ENCODE results near the gene IER2.
"Not testable (repeated sequence)": the region's sequence is repeated elsewhere in the genome, so short reads cannot be mapped to it uniquely, and the experiment has no call there.

Gene IER2

GRCh38 chr19:13146763-13147563, 3.2 kb upstream of the IER2 start:
- DNase-seq = peak; percentile 4 to 56

GRCh38 chr19:13149173-13149627, 1.0 kb upstream of the IER2 start:
- not testable (repeated sequence) for DNase-seq

GRCh38 chr19:13149628-13150186, 504 bp upstream of the IER2 start:
- no peak for DNase-seq

- DNase-seq = no peak
These were observed 857 bp downstream of the IER2 start for GRCh38 chr19:13150931-13151604.

GRCh38 chr19:13151605-13152355, 1.6 kb downstream of the IER2 start:
- peak; percentile 90 for DNase-seq

- DNase-seq = no peak
These were observed 2.3 kb downstream of the IER2 start for GRCh38 chr19:13152356-13152973.

- DNase-seq = peak; percentile 92 to 97
These were observed 2.9 kb downstream of the IER2 start for GRCh38 chr19:13152974-13153568.

- DNase-seq = peak in 1 of 2 donors; percentile 61
These were observed 3.5 kb downstream of the IER2 start for GRCh38 chr19:13153569-13154240.

GRCh38 chr19:13154241-13154778, 4.1 kb downstream of the IER2 start:
- DNase-seq = peak in 1 of 2 donors; percentile 61

GRCh38 chr19:13154911-13155471, 4.8 kb downstream of the IER2 start:
- peak in 1 of 2 donors; percentile 28 for DNase-seq

- peak; percentile 32 to 48 for DNase-seq
These were observed 5.5 kb downstream of the IER2 start for GRCh38 chr19:13155472-13156359.

- DNase-seq = no peak
These were observed 9.5 kb downstream of the IER2 start for GRCh38 chr19:13159713-13160112.

- no peak for DNase-seq
These were observed 10.3 kb downstream of the IER2 start for GRCh38 chr19:13160557-13160956.

- DNase-seq = peak; percentile 67 to 81
These were observed 12.8 kb downstream of the IER2 start for GRCh38 chr19:13162724-13163608.

- DNase-seq = peak; percentile 28 to 37
These were observed 13.6 kb downstream of the IER2 start for GRCh38 chr19:13163609-13164342.

GRCh38 chr19:13164343-13165161, 14.3 kb downstream of the IER2 start:
- peak in 1 of 2 donors; percentile 88 for DNase-seq

All from bone marrow (tissue), 2 donors.